Activated CD4-positive, alpha-beta memory T cell treated with anti-CD3 and anti-CD28 coated beads for 36 hours (primary cell): ENCODE data around the gene DUSP10. TPM values are rescaled to one million over a fixed set of nuclear protein-coding genes. Genes with fewer than 3 reads are reported as not detected.
A peak's percentile ranks its signal among the peaks of the same experiment; 100 is the strongest.

Experiments used
- CTCF ChIA-PET: fragments of 350-600 bp; sonication (Branson Sonifier 250); formaldehyde crosslinking; loops from one replicate; lab custom pipeline; 2021; ENCODE audit warnings: antibody characterized with exemption, inconsistent platforms; lab: Charles Lee
- POLR2A ChIA-PET: fragments of 350-600 bp; sonication (Branson Sonifier 250); formaldehyde crosslinking; loops from one replicate; lab custom pipeline; 2021; ENCODE audit warnings: antibody characterized with exemption; lab: Charles Lee
- DNase-seq: peaks from one replicate; pipeline ENCODE4 v3.0.0-alpha.2; 2020
- H3K27ac Mint-ChIP-seq: one replicate; pipeline ENCODE4 v1.8.0; 2021; ENCODE audit warnings: mixed read lengths
- H3K27me3 Mint-ChIP-seq: one replicate; pipeline ENCODE4 v1.8.0; 2021; ENCODE audit warnings: mixed read lengths
- H3K36me3 Mint-ChIP-seq: one replicate; pipeline ENCODE4 v1.8.0; 2021; ENCODE audit warnings: mixed read lengths
- H3K4me1 Mint-ChIP-seq: one replicate; pipeline ENCODE4 v1.8.0; 2021; ENCODE audit warnings: low read depth, mixed read lengths
- H3K4me3 Mint-ChIP-seq: one replicate; pipeline ENCODE4 v1.8.0; 2021; ENCODE audit warnings: mild to moderate bottlenecking, mixed read lengths
- H3K9me3 Mint-ChIP-seq: one replicate; pipeline ENCODE4 v1.8.0; 2021; ENCODE audit warnings: mixed read lengths
- intact Hi-C: fragments of 100-400 bp; cut with micrococcal nuclease; formaldehyde crosslinking; loops from one replicate; pipeline ENCODE4 v1.15.1; 2023
- total RNA-seq, 2 experiments: library from RNA; stranded (reverse); gene quantifications; one replicate each; pipeline ENCODE4 v1.2.3, GENCODE V29; 2021

Gene DUSP10
- total RNA-seq, 2 experiments from 2014 or later = 8.8 to 8.9 TPM

DNA sequence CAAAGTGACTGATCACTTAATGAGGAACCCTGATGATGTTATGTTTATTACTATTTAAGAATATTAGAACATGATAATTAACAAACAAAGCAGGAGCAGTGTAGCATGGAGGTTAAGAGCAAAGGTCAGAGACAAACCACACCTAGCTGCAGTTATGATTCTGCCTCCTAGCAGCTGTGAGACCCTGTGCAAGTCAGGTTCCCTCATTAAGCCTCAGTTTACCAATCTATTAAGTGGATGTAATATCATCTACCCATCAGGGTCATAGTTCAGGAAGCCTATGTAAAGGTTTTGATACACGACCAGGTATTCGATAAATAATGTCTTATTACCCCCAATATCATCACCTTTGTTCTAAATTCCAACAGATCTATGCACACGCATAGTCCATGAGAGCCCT, 32.0 kb downstream of the DUSP10 start:
- Mint-ChIP-seq H3K27me3 (no peaks in the 10 kb centered on the region), H3K4me3 (no peak overlapping the region), H3K4me1 (peaks cover 69% of the 10 kb centered on the region), H3K36me3 (peaks cover 13% of the 10 kb centered on the region), H3K27ac (no peak overlapping the region), H3K9me3 (no peaks in the 10 kb centered on the region)
- DNase-seq = no peak
- POLR2A ChIA-PET = interaction anchor here (4.9 kb wide), 1 partner anchor 31 kb away, joined by 49 read pairs; the partner anchor contains the start of gene DUSP10
- CTCF ChIA-PET = interaction anchor here (1.8 kb wide), 1 partner anchor 745 kb away, joined by 4 read pairs; no protein-coding TSS in a partner anchor
- intact Hi-C loops = no loop called here

DNA sequence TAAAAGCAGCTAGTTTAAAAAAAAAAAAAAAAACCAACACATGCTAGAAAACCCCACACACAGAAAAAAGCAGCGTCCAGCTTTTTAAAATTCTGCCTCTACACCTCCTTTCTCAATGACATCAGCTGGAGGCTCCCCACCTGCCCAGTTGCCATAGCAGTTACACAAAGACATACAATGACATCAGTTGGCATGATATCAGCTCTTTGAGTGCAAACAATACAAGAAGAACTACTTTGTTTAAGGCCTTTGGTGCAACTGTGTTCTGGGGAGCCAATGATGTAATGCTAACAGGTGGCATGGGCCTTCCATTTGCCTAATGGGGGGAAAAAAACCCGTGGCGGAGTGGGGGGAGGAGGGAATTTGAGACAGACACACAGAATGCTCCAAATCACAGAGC, 32.9 kb downstream of the DUSP10 start:
- Mint-ChIP-seq H3K36me3 (peaks cover 20% of the 10 kb centered on the region), H3K27me3 (no peaks in the 10 kb centered on the region), H3K4me1 (peaks cover 60% of the 10 kb centered on the region), H3K9me3 (no peaks in the 10 kb centered on the region), H3K27ac (peak overlapping the region; percentile 86), H3K4me3 (peak overlapping the region; percentile 26)
- intact Hi-C loops = loop anchor here (1.0 kb wide), 8 partner anchors 11 to 285 kb away; partner anchors contain the start of gene DUSP10
- ChIA-PET CTCF (interaction anchor here (0.6 to 3.5 kb wide), 3 partner anchors 32 to 746 kb away, joined by 3 to 22 read pairs (median 4); partner anchors contain the start of gene DUSP10), POLR2A (interaction anchor here (1.0 to 4.9 kb wide), 5 partner anchors 11 to 268 kb away, joined by 3 to 49 read pairs (median 5); partner anchors contain the start of gene DUSP10)
- DNase-seq = peak; percentile 63

DNA sequence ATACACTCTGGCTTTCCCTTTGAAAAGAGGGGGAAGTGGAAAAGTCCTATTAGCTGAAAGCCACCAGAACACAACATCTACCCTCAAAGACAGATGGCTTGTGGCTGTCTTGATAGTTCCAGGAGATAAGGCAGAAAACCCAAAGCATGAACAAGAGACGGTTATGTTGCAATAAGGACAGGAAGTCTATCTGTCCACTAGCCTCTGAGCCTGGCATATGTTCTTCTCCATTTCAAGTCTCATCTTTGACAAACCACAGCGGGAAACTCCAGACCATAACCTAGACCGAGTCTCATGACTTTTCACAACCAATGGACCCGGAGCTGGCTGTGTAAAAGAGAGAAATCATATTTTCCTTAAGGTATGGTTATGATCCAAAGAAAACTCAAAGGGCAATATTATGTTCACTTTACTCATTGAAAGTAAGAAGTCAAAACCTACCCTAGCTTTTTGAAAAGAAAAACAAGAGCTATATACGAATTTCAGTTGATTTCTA, 33.8 kb downstream of the DUSP10 start:
- H3K4me1 Mint-ChIP-seq = peaks cover 54% of the 10 kb centered on the region
- CTCF ChIA-PET = interaction anchor here (0.6 to 3.5 kb wide), 6 partner anchors 14 to 294 kb away, joined by 3 to 22 read pairs (median 4); partner anchors contain the start of gene DUSP10
- H3K9me3 Mint-ChIP-seq = no peaks in the 10 kb centered on the region
- no peak overlapping the region for H3K4me3 Mint-ChIP-seq
- peak overlapping the region; percentile 86 for H3K27ac Mint-ChIP-seq
- peak; percentile 79 for DNase-seq
- H3K36me3 Mint-ChIP-seq = peaks cover 24% of the 10 kb centered on the region
- POLR2A ChIA-PET = interaction anchor here (0.6 to 4.9 kb wide), 8 partner anchors 10 to 269 kb away, joined by 3 to 49 read pairs (median 4); partner anchors contain the start of gene DUSP10
- no peaks in the 10 kb centered on the region for H3K27me3 Mint-ChIP-seq
- intact Hi-C loops = loop anchor here (1.0 kb wide), 8 partner anchors 10 to 286 kb away; partner anchors contain the start of gene DUSP10

DNA sequence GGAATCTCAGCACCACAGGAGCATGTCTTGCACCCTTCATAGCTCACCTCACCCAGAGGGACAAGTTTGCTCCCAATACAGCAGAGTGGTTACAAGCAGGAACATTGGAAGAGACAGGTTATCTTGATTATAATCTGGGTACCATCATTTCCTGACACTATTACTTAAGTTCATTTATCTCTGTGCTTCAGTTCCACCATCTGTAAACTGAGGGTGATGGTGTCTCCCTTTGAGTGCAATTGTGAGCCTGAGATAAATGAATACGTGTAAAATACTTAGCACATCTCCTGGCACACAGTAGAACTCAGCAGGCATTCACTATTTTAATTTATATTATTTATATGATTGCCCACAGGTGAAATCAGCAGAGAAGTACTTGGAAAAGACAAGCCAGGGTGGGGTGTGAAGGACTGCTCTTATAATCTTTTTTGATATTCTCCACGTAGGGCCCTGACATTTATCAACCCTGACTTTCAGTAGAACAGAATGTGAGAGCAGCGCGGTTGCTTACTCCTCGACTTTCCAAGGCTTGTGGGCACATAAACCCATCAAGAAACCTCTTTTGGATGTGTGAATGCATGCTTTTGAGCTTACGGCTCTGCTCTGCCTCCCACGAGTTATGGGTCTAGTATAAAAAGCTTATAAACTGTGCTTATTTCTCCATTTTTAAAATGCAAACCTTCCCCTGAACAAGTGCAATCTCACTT, 34.9 kb downstream of the DUSP10 start:
- ChIA-PET POLR2A (interaction anchor here (0.6 to 4.9 kb wide), 5 partner anchors 16 to 120 kb away, joined by 3 to 49 read pairs (median 3); partner anchors contain the start of gene DUSP10), CTCF (interaction anchor here (0.6 to 3.5 kb wide), 6 partner anchors 13 to 229 kb away, joined by 3 to 22 read pairs (median 4); partner anchors contain the start of gene DUSP10)
- peaks cover 45% of the 10 kb centered on the region for H3K4me1 Mint-ChIP-seq
- intact Hi-C loops = no loop called here
- peaks cover 29% of the 10 kb centered on the region for H3K36me3 Mint-ChIP-seq
- no peaks in the 10 kb centered on the region for H3K27me3 Mint-ChIP-seq
- peak; percentile 45 for DNase-seq
- no peak overlapping the region for H3K27ac Mint-ChIP-seq
- no peaks in the 10 kb centered on the region for H3K9me3 Mint-ChIP-seq
- no peak overlapping the region for H3K4me3 Mint-ChIP-seq

DNA sequence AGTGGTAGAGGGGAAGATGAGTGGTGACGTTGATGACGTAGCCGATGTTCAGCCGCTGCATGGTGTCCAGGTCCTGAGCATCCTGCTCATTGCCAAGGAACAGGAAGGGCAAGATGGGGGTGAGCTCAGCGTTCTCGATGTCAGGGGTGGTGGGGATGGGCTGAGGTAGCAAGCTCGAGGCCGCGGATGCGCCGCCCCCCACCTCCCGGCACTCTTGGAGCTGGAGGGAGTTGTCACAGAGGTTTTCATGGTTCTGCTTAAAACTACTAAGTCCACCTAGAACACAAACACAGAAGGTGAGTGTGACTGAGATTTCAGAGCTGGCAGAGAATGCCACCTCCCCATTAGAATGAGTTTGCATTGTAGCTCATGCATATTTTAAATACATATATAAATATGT, 35.7 kb downstream of the DUSP10 start:
- CTCF ChIA-PET = interaction anchor here (0.6 to 3.5 kb wide), 3 partner anchors 14 to 228 kb away, joined by 3 to 22 read pairs (median 6); partner anchors contain the start of gene DUSP10
- POLR2A ChIA-PET = interaction anchor here (0.9 kb wide), 1 partner anchor 37 kb away, joined by 3 read pairs; no protein-coding TSS in a partner anchor
- no peak overlapping the region for H3K4me3 Mint-ChIP-seq
- DNase-seq = no peak
- no peak overlapping the region for H3K27ac Mint-ChIP-seq
- intact Hi-C loops = no loop called here
- no peaks in the 10 kb centered on the region for H3K9me3 Mint-ChIP-seq
- peaks cover 34% of the 10 kb centered on the region for H3K36me3 Mint-ChIP-seq
- no peaks in the 10 kb centered on the region for H3K27me3 Mint-ChIP-seq
- H3K4me1 Mint-ChIP-seq = peaks cover 37% of the 10 kb centered on the region

DNA sequence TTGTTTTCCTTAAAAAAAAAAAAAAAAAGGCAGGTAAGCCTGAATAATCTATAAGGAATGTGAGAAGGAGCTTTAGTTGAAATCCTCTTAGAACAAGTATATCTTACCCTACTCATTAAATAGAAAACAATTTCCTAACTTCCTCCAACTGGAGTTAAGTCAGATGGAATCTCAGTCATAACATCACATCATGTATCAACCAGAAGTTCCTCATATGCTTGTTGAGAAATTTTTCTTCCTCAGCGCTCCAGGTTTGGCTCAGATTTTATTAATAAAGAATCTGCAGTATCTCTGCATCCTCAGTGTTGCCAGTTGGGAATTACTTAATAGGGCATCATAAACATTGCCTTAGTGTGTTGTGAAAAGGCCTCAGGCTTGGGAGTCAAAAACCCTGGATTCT, 37.6 kb downstream of the DUSP10 start:
- intact Hi-C loops = no loop called here

DNA sequence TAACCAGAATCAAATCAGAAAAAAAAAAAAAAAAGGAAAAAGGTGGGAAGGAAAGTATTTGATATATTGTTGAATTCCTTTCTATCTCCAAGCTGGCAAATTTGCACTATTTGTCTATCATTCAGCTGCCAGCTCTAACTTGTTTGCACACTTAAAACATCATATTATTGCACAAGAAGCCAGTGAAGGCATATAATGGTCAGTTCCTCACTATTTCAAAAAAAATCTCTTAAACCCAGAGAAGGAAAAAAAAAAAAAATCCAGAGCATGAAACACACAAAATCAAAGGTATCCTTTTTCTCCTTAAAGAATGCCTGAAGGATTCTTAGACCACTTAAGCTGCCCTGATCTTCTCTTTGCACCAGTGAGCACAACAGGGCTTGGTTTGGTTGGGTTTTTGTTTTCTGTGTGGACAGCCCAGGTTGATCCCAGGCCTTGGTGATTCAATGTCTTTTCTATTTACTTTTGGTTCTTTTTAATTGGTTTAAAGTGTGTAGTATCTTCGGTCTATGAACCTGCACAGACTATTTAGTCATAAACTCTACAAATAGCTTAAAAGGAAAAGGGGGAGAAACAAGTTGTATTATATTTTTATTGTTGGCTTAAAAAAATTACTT, 40.2 kb downstream of the DUSP10 start:
- POLR2A ChIA-PET = no interaction called here
- CTCF ChIA-PET = no interaction called here
- intact Hi-C loops = no loop called here

More for the DNA sequence above, 37.6 kb downstream of the DUSP10 start:
- peaks cover 37% of the 10 kb centered on the region for H3K36me3 Mint-ChIP-seq
- no peaks in the 10 kb centered on the region for H3K27me3 Mint-ChIP-seq
- H3K9me3 Mint-ChIP-seq = no peaks in the 10 kb centered on the region
- CTCF ChIA-PET = no interaction called here
- H3K4me1 Mint-ChIP-seq = peaks cover 23% of the 10 kb centered on the region
- H3K27ac Mint-ChIP-seq = no peak overlapping the region
- no peak overlapping the region for H3K4me3 Mint-ChIP-seq
- no peak for DNase-seq
- POLR2A ChIA-PET = no interaction called here

DNA sequence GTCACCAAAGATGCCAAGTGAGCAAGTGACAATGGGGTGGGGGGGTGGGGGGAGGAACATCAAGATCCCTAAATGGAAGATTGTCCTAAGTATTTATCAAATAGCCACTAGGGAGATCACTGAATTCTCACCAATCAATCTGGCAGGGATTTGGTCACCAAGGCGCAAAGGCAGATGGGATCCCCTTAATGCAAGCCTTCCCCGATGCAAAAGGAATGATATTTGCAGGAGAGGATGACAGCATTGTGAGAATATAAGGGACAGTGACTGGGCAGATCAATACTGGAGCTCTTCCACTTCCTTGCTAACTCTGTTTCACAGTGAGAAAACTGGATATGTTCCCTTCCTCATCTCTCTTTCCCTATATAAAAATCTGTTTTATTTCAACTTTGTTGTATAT, 40.9 kb downstream of the DUSP10 start:
- intact Hi-C loops = no loop called here
- Mint-ChIP-seq H3K27ac (no peak overlapping the region), H3K9me3 (no peaks in the 10 kb centered on the region), H3K4me1 (peaks cover 15% of the 10 kb centered on the region), H3K36me3 (peaks cover 34% of the 10 kb centered on the region), H3K4me3 (no peak overlapping the region), H3K27me3 (no peaks in the 10 kb centered on the region)
- ChIA-PET POLR2A (no interaction called here), CTCF (no interaction called here)
- DNase-seq = no peak

More for the DNA sequence above, 40.2 kb downstream of the DUSP10 start:
- Mint-ChIP-seq H3K4me1 (peaks cover 16% of the 10 kb centered on the region), H3K9me3 (no peaks in the 10 kb centered on the region), H3K27ac (no peak overlapping the region), H3K36me3 (peaks cover 37% of the 10 kb centered on the region), H3K27me3 (no peaks in the 10 kb centered on the region), H3K4me3 (no peak overlapping the region)
- no peak for DNase-seq

DNA sequence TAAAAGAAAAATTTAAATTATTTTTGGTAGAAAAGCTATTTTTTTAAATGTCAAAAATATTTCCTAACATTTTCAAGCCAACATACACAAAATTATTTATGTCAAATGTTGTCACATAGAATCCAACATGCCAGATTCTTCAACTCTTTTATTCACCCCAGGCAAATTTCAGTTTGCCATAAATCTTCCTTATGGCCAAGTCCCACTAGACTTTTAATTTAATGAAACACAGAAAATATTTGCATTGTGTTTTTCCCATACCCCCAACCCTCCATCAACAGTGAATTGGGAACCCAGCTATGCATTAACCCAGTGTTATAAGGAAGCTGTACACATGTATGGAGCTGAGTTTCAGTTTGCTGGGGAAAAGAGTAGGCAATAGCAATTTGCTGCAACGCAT, 41.4 kb downstream of the DUSP10 start:
- Mint-ChIP-seq H3K36me3 (peaks cover 30% of the 10 kb centered on the region), H3K27ac (no peak overlapping the region), H3K4me3 (no peak overlapping the region), H3K27me3 (no peaks in the 10 kb centered on the region), H3K9me3 (no peaks in the 10 kb centered on the region), H3K4me1 (peaks cover 15% of the 10 kb centered on the region)
- ChIA-PET CTCF (no interaction called here), POLR2A (no interaction called here)
- intact Hi-C loops = no loop called here
- no peak for DNase-seq

DNA sequence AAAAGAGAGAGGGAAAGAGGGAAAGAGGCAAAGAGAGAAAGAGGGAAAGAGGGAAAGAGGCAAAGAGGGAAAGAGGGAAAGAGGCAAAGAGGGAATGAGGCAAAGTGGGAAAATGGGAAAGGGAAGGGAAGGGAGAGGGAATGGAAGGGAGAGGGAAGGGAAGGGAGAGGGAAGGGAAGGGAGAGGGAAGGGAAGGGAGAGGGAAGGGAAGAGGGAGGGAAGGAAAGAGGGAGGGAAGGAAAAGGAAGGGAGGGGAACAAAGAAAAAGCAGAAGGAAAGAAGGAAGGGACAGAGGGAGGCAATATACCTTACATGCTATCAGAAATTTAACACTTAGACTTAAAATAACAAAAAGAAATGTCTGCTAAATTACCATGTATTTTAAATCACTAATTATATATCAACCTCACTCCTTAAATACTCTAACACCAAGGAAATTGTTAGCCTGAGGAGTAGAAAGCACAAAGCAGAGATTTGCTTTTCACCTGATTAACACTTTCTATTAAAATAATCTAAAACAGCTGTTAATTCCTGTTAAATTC, 41.8 kb downstream of the DUSP10 start:
- no peak for DNase-seq
- no peak overlapping the region for H3K4me3 Mint-ChIP-seq
- ChIA-PET CTCF (no interaction called here), POLR2A (no interaction called here)
- peaks cover 15% of the 10 kb centered on the region for H3K4me1 Mint-ChIP-seq
- peaks cover 26% of the 10 kb centered on the region for H3K36me3 Mint-ChIP-seq
- intact Hi-C loops = no loop called here
- H3K27me3 Mint-ChIP-seq = no peaks in the 10 kb centered on the region
- H3K9me3 Mint-ChIP-seq = no peaks in the 10 kb centered on the region
- H3K27ac Mint-ChIP-seq = no peak overlapping the region

DNA sequence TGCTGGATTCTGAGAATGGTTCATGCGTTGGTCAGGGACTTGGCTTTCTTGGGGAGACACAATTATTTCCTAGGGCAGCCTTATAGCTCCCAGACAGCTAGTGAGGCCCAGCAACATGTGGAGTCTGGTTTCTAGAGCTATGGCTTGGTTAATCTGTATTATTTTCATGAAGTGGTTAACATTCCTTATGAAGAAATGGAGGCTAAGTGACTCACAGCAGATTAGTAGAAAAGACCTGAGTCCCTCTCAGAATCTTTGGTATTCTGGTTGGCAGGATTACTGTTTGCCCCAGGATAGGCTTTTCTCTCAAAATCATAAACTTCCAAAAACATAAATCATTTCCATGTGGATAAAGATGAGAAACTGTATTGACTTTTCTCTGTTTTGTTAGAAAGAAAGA, 42.3 kb downstream of the DUSP10 start:
- H3K4me1 Mint-ChIP-seq = peaks cover 15% of the 10 kb centered on the region
- H3K27me3 Mint-ChIP-seq = no peaks in the 10 kb centered on the region
- ChIA-PET POLR2A (interaction anchor here (1.2 kb wide), 1 partner anchor 42 kb away, joined by 3 read pairs; no protein-coding TSS in a partner anchor), CTCF (no interaction called here)
- intact Hi-C loops = no loop called here
- H3K36me3 Mint-ChIP-seq = peaks cover 23% of the 10 kb centered on the region
- no peaks in the 10 kb centered on the region for H3K9me3 Mint-ChIP-seq
- no peak for DNase-seq
- H3K27ac Mint-ChIP-seq = no peak overlapping the region
- no peak overlapping the region for H3K4me3 Mint-ChIP-seq
